A673 (cell line): ENCODE results near the gene GMDS.

Experiments used
- CTCF ChIP-seq: fragments of 300-800, 200-600 bp; sonication (generic); conservative IDR thresholded peaks from 2 replicates; pipeline ENCODE4 v1.5.1; 2017; ENCODE audit warnings: low read depth, mild to moderate bottlenecking, antibody characterized with exemption, low read length, moderate library complexity, mixed read lengths
- EZH2 ChIP-seq: fragments of 200-600 bp; sonication (generic); IDR thresholded peaks from 2 replicates; pipeline ENCODE4 v1.6.1; 2017; ENCODE audit warnings: borderline replicate concordance, low read depth, mild to moderate bottlenecking, mixed read lengths, antibody characterized with exemption, low read length; ENCODE audit not compliant: poor library complexity, severe bottlenecking

- no peak for TF ChIP-seq EZH2
- TF ChIP-seq CTCF: no peak
Measured at GRCh38 chr6:1941534-1941933, 303.9 kb downstream of the GMDS start.
